IMR-90 (cell line): ENCODE measurements around the gene FBXL19. TPM values are rescaled to one million over a fixed set of nuclear protein-coding genes. Genes with fewer than 3 reads are reported as not detected.

Experiments used
- ATAC-seq: fragments of 200-7000 bp; cut with Tn5 transposase; 2 replicates; pipeline ENCODE4 v1.9.1; 2020; ENCODE audit warnings: low read depth, mild to moderate bottlenecking, moderate library complexity
- BruUV-seq: library from RNA; stranded (reverse); fragments of 400-500 nt; replicated peaks from 2 replicates; lab custom pipeline; 2021; lab: Mats Ljungman, UMichigan
- CTCF ChIA-PET: fragments of 300-600 bp; formaldehyde crosslinking; extraction: SDS; loops from one replicate; lab custom pipeline; 2021; ENCODE audit warnings: antibody characterized with exemption; lab: Yijun Ruan, JAX
- POLR2A ChIA-PET: fragments of 300-600 bp; sonication (Branson Sonifier 250); formaldehyde crosslinking; loops from one replicate; lab custom pipeline; 2022; ENCODE audit warnings: antibody characterized with exemption; ENCODE audit not compliant: unreplicated experiment; lab: Charles Lee
- DNase-seq: peaks from one replicate; pipeline ENCODE4 v3.0.0; 2013
- H2AFZ ChIP-seq: replicated peaks from 2 replicates; pipeline ENCODE3; 2013; ENCODE audit warnings: low read length, mild to moderate bottlenecking; ENCODE audit not compliant: poor library complexity
- H2AK5ac ChIP-seq: 2 replicates; pipeline ENCODE4 v1.6.1; 2013; ENCODE audit warnings: low read depth, low read length, inconsistent platforms
- H2AK9ac ChIP-seq: replicated peaks from 2 replicates; pipeline ENCODE3; 2013; ENCODE audit warnings: mild to moderate bottlenecking, low read depth, low read length, moderate library complexity; ENCODE audit not compliant: poor library complexity
- H2BK120ac ChIP-seq: 2 replicates; pipeline ENCODE4 v1.6.1; 2013; ENCODE audit warnings: low read depth, low read length, inconsistent platforms
- H2BK15ac ChIP-seq: 3 replicates; pipeline ENCODE4 v1.6.1; 2013; ENCODE audit warnings: low read depth, low read length, inconsistent platforms
- H2BK20ac ChIP-seq: 2 replicates; pipeline ENCODE4 v1.6.1; 2013; ENCODE audit warnings: low read depth, mild to moderate bottlenecking, inconsistent platforms, low read length, moderate library complexity
- H2BK5ac ChIP-seq: 2 replicates; pipeline ENCODE4 v1.6.1; 2013; ENCODE audit warnings: mild to moderate bottlenecking, low read depth, low read length, inconsistent platforms; ENCODE audit not compliant: poor library complexity, severe bottlenecking
- H3K14ac ChIP-seq: replicated peaks from 2 replicates; pipeline ENCODE4 v1.6.1; 2013; ENCODE audit warnings: low read depth, low read length, inconsistent platforms
- H3K18ac ChIP-seq: 2 replicates; pipeline ENCODE4 v1.6.1; 2013; ENCODE audit warnings: low read depth, low read length, control low read depth
- H3K23ac ChIP-seq: 2 replicates; pipeline ENCODE4 v1.6.1; 2013; ENCODE audit warnings: low read depth, low read length, inconsistent platforms
- H3K27ac ChIP-seq: 2 replicates; pipeline ENCODE4 v1.5.1; 2013; ENCODE audit warnings: mild to moderate bottlenecking, control low read depth, low read length; ENCODE audit not compliant: insufficient read depth
- H3K27me3 ChIP-seq: 2 replicates; pipeline ENCODE4 v1.6.1; 2013; ENCODE audit warnings: low read length; ENCODE audit not compliant: control insufficient read depth, insufficient read depth
- H3K36me3 ChIP-seq: 2 replicates; pipeline ENCODE4 v1.6.1; 2013; ENCODE audit warnings: low read length, mixed read lengths; ENCODE audit not compliant: control insufficient read depth, insufficient read depth
- H3K4ac ChIP-seq: 2 replicates; pipeline ENCODE4 v1.6.1; 2013; ENCODE audit warnings: low read depth, low read length, inconsistent platforms
- H3K4me1 ChIP-seq: 2 replicates; pipeline ENCODE4 v1.6.1; 2013; ENCODE audit warnings: low read length, mixed read lengths; ENCODE audit not compliant: control insufficient read depth, insufficient read depth
- H3K4me2 ChIP-seq: 2 replicates; pipeline ENCODE4 v1.6.1; 2013; ENCODE audit warnings: low read depth, mild to moderate bottlenecking, control low read depth, low read length, moderate library complexity
- H3K4me3 ChIP-seq: 2 replicates; pipeline ENCODE4 v1.5.1; 2013; ENCODE audit warnings: low read depth, mild to moderate bottlenecking, control low read depth, low read length, moderate library complexity; ENCODE audit not compliant: insufficient read depth
- H3K56ac ChIP-seq: 2 replicates; pipeline ENCODE4 v1.6.1; 2013; ENCODE audit warnings: low read length, inconsistent platforms; ENCODE audit not compliant: insufficient read depth; ENCODE audit errors: extremely low read depth
- H3K79me1 ChIP-seq, 2 experiments: 2 replicates each; pipeline ENCODE4 v1.6.1; 2013; ENCODE audit warnings: low read length in 2 of 2, inconsistent platforms in 1 of 2, low read depth in 1 of 2
- H3K9ac ChIP-seq: 2 replicates; pipeline ENCODE4 v1.6.1; 2013; ENCODE audit warnings: low read depth, low read length, control low read depth
- H3K9me1 ChIP-seq: 2 replicates; pipeline ENCODE4 v1.6.1; 2013; ENCODE audit warnings: low read length, inconsistent platforms; ENCODE audit not compliant: insufficient read depth
- H3K9me3 ChIP-seq: 2 replicates; pipeline ENCODE4 v1.6.1; 2013; ENCODE audit warnings: low read length; ENCODE audit not compliant: control insufficient read depth, insufficient read depth
- H4K20me1 ChIP-seq: 2 replicates; pipeline ENCODE4 v1.6.1; 2013; ENCODE audit warnings: low read length, inconsistent platforms; ENCODE audit not compliant: insufficient read depth
- H4K5ac ChIP-seq: 2 replicates; pipeline ENCODE4 v1.6.1; 2013; ENCODE audit warnings: mild to moderate bottlenecking, low read depth, low read length, control low read depth
- H4K8ac ChIP-seq, 2 experiments: 2 replicates each; pipeline ENCODE4 v1.6.1; 2013; ENCODE audit warnings: low read depth in 2 of 2, low read length in 2 of 2, control low read depth in 1 of 2, inconsistent platforms in 1 of 2
- H4K91ac ChIP-seq: 2 replicates; pipeline ENCODE4 v1.6.1; 2013; ENCODE audit warnings: low read depth, low read length, inconsistent platforms; ENCODE audit not compliant: insufficient read depth
- BHLHE40 ChIP-seq: fragments of 150-350 bp; IDR thresholded peaks from 2 replicates; pipeline ENCODE4 v1.6.1; 2016; ENCODE audit warnings: mild to moderate bottlenecking, low read depth, low read length
- CEBPB ChIP-seq: IDR thresholded peaks from 2 replicates; pipeline ENCODE4 v1.6.1; 2012; ENCODE audit warnings: low read depth, low read length, improper control_type of control experiment
- CHD1 ChIP-seq: IDR thresholded peaks from 2 replicates; pipeline ENCODE4 v1.6.1; 2012; ENCODE audit warnings: low read depth, low read length, improper control_type of control experiment
- ELK1 ChIP-seq: fragments of 150-350 bp; IDR thresholded peaks from 2 replicates; pipeline ENCODE4 v1.6.1; 2016; ENCODE audit warnings: low read depth, mild to moderate bottlenecking, low read length, moderate library complexity, borderline replicate concordance
- FOS ChIP-seq: fragments of 150-350 bp; IDR thresholded peaks from 2 replicates; pipeline ENCODE4 v1.6.1; 2016; ENCODE audit warnings: low read depth, low read length
- MAFK ChIP-seq: IDR thresholded peaks from 2 replicates; pipeline ENCODE4 v1.6.1; 2012; ENCODE audit warnings: low read depth, low read length, improper control_type of control experiment
- MAZ ChIP-seq: IDR thresholded peaks from 2 replicates; pipeline ENCODE4 v1.6.1; 2012; ENCODE audit warnings: low read depth, mild to moderate bottlenecking, low read length, improper control_type of control experiment, moderate library complexity, borderline replicate concordance
- MXI1 ChIP-seq: IDR thresholded peaks from 2 replicates; pipeline ENCODE4 v1.6.1; 2012; ENCODE audit warnings: low read depth, mild to moderate bottlenecking, low read length, moderate library complexity, borderline replicate concordance
- NFE2L2 ChIP-seq: fragments of 150-350 bp; IDR thresholded peaks from 2 replicates; pipeline ENCODE4 v1.6.1; 2016; ENCODE audit warnings: low read depth, mild to moderate bottlenecking, low read length
- POLR2A ChIP-seq: IDR thresholded peaks from 2 replicates; pipeline ENCODE4 v1.6.1; 2012; ENCODE audit warnings: mild to moderate bottlenecking, low read depth, low read length
- RAD21 ChIP-seq: IDR thresholded peaks from 2 replicates; pipeline ENCODE4 v1.6.1; 2012; ENCODE audit warnings: low read length, improper control_type of control experiment
- RCOR1 ChIP-seq: IDR thresholded peaks from 2 replicates; pipeline ENCODE4 v1.6.1; 2012; ENCODE audit warnings: mild to moderate bottlenecking, low read length, improper control_type of control experiment; ENCODE audit not compliant: insufficient replicate concordance
- RFX5 ChIP-seq: IDR thresholded peaks from 2 replicates; pipeline ENCODE4 v1.8.0; 2012; ENCODE audit warnings: low read depth, mild to moderate bottlenecking, low read length, moderate library complexity
- SMC3 ChIP-seq: fragments of 150-350 bp; IDR thresholded peaks from 2 replicates; pipeline ENCODE4 v1.6.1; 2016; ENCODE audit warnings: low read depth, mild to moderate bottlenecking, antibody characterized with exemption, low read length, moderate library complexity
- WGBS, 2 experiments: methylation state at CpG; one replicate each; pipeline versions ENCODE4 v1.1.5 to v1.1.7; 2013; ENCODE audit warnings: missing lambda C conversion rate in 2 of 2; ENCODE audit not compliant: insufficient read length in 1 of 2; ENCODE audit errors: extremely low coverage in 2 of 2; 5-methylcytosine and 5-hydroxymethylcytosine counted together
- dilution Hi-C: fragments of 300-500 bp; cut with HindIII; formaldehyde crosslinking; loops from one replicate; pipeline ENCODE4 v1.14.3; 2018; ENCODE audit warnings: low sequenced_read_pairs; ENCODE audit not compliant: unreplicated experiment
- in situ Hi-C: fragments of 300-500 bp; cut with MboI; formaldehyde crosslinking; loops from 3 replicates; pipeline ENCODE4 v1.14.3; 2019; ENCODE audit warnings: low sequenced_read_pairs, inconsistent platforms, mixed read lengths
- intact Hi-C: fragments of 100-400 bp; cut with micrococcal nuclease; formaldehyde crosslinking; loops from 2 replicates; pipeline ENCODE4 v1.10.0; 2022
- polyA plus RNA-seq, 3 experiments: library from polyadenylated mRNA; depleted of rRNA; stranded (reverse); fragments of >200 nt; gene quantifications; 2 replicates each; pipeline ENCODE4 v1.2.3, GENCODE V29; 2012; ENCODE audit warnings: low replicate concordance in 1 of 3
- total RNA-seq: library from RNA; depleted of rRNA; stranded (reverse); fragments of >200 nt; gene quantifications from 2 replicates; pipeline ENCODE4 v1.2.3, GENCODE V29; 2012
- TF ChIP-seq, protein P1 (sequence below): conservative IDR thresholded peaks from 2 replicates; pipeline ENCODE4 v1.5.1; 2012; ENCODE audit warnings: mild to moderate bottlenecking, low read depth, low read length, improper control_type of control experiment

Gene FBXL19
- total and polyA plus RNA-seq, 2 of the 4 experiments (the other 2 are of a cell fraction) = 5.0 to 13.8 TPM

GRCh38 chr16:30901201-30902028 is 22.0 kb upstream of the FBXL19 start:
- no peak overlapping the region for H2BK120ac ChIP-seq
- peaks cover 3 to 24% of the 10 kb centered on the region in 2 experiments; a peak in 2 of 4 replicates for H3K79me1 ChIP-seq
- H4K8ac ChIP-seq = peak overlapping the region; percentile 64 to 84
- H3K27ac ChIP-seq = peak overlapping the region; percentile 23; the same call in 1 of the 2 replicates
- peak overlapping the region; percentile 40; the same call in 1 of the 2 replicates for H3K23ac ChIP-seq
- no peaks in the 10 kb centered on the region for H3K9me3 ChIP-seq
- H3K4me1 ChIP-seq = peaks cover 4% of the 10 kb centered on the region; the same call in 1 of the 2 replicates
- peak overlapping the region; percentile 0 for H2AK9ac ChIP-seq
- 0 out of 2 replicates have a peak, but pooled peaks cover 5% of the 10 kb centered on the region for H4K20me1 ChIP-seq
- H3K36me3 ChIP-seq = no peaks in the 10 kb centered on the region
- BruUV-seq = no TSS peak
- H2AFZ ChIP-seq = peak overlapping the region; percentile 87
- no peak overlapping the region for H3K18ac ChIP-seq
- H3K27me3 ChIP-seq = no peaks in the 10 kb centered on the region
- intact Hi-C loops (loop anchor here (1.0 kb wide), 1 partner anchor 57 kb away; no protein-coding TSS in a partner anchor), dilution Hi-C loops (no loop called here), in situ Hi-C loops (no loop called here)
- ATAC-seq (no peak), DNase-seq (no peak)
- CTCF ChIA-PET = interaction anchor here (0.6 to 1.5 kb wide), 7 partner anchors 9 to 56 kb away, joined by 3 to 11 read pairs (median 5); no protein-coding TSS in a partner anchor
- WGBS, 2 experiments = 0% methylated on average over 1 of the region's 6 CpGs; no CpG with 5 or more reads in 1 of the 2 experiments
- H3K14ac ChIP-seq = peak overlapping the region; percentile 31; the same call in 1 of the 2 replicates
- no peak overlapping the region for H3K56ac ChIP-seq
- no peak overlapping the region for H4K91ac ChIP-seq
- H2BK20ac ChIP-seq = no peak overlapping the region
- H2BK5ac ChIP-seq = no peak overlapping the region
- H2BK15ac ChIP-seq = no peak overlapping the region
- H3K4me2 ChIP-seq = peak overlapping the region; percentile 57
- H3K4me3 ChIP-seq = peak overlapping the region; percentile 19
- H3K4ac ChIP-seq = peak overlapping the region; percentile 19; the same call in 1 of the 2 replicates
- peak overlapping the region; percentile 47 for H3K9ac ChIP-seq
- peak overlapping the region; percentile 50 for H2AK5ac ChIP-seq
- H3K9me1 ChIP-seq = peaks cover 12% of the 10 kb centered on the region
- POLR2A ChIA-PET = interaction anchor here (0.5 to 1.2 kb wide), 4 partner anchors 23 to 125 kb away, joined by 3 to 5 read pairs (median 4); no protein-coding TSS in a partner anchor
- H4K5ac ChIP-seq = no peak overlapping the region
- TF ChIP-seq FOS (no peak), POLR2A (no peak), CHD1 (no peak), MAZ (no peak), RAD21 (no peak), BHLHE40 (no peak), NFE2L2 (no peak), MAFK (no peak), SMC3 (no peak), MXI1 (no peak), CEBPB (no peak), RCOR1 (no peak), RFX5 (no peak), ELK1 (no peak)
- TF ChIP-seq, protein P1, sequence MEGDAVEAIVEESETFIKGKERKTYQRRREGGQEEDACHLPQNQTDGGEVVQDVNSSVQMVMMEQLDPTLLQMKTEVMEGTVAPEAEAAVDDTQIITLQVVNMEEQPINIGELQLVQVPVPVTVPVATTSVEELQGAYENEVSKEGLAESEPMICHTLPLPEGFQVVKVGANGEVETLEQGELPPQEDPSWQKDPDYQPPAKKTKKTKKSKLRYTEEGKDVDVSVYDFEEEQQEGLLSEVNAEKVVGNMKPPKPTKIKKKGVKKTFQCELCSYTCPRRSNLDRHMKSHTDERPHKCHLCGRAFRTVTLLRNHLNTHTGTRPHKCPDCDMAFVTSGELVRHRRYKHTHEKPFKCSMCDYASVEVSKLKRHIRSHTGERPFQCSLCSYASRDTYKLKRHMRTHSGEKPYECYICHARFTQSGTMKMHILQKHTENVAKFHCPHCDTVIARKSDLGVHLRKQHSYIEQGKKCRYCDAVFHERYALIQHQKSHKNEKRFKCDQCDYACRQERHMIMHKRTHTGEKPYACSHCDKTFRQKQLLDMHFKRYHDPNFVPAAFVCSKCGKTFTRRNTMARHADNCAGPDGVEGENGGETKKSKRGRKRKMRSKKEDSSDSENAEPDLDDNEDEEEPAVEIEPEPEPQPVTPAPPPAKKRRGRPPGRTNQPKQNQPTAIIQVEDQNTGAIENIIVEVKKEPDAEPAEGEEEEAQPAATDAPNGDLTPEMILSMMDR = no peak
